Spleen (tissue), 11 donors: Measurements from ENCODE around the gene AKAP6. TPM values are rescaled to one million over a fixed set of nuclear protein-coding genes. Genes with fewer than 3 reads are reported as not detected.

ENCODE experiments used
- DNase-seq: peaks from one replicate; pipeline ENCODE4 v3.0.0-alpha.2; 2020
- H3K27ac ChIP-seq, 8 donors: fragments of 200-600 bp; sonication (generic) in 7 of 8; 1 replicate in 4 of 8; 2 replicates in 4 of 8; pipeline versions ENCODE4 v1.5.0 to v1.8.0; 2016 to 2021; ENCODE audit warnings: inconsistent platforms in 4 of 8, mild to moderate bottlenecking in 4 of 8, moderate library complexity in 1 of 8
- H3K27me3 ChIP-seq, 7 donors: fragments of 200-600 bp; sonication (generic) in 6 of 7; replicated peaks in 1 of 7; 1 replicate in 4 of 7; 2 replicates in 3 of 7; pipeline versions ENCODE4 v1.5.0 to v1.8.0; 2016 to 2021; ENCODE audit warnings: inconsistent platforms in 3 of 7, mild to moderate bottlenecking in 1 of 7
- H3K36me3 ChIP-seq, 6 donors: fragments of 200-600 bp; sonication (generic) in 5 of 6; 1 replicate in 4 of 6; 2 replicates in 2 of 6; pipeline versions ENCODE4 v1.5.0 to v1.8.0; 2016 to 2021; ENCODE audit warnings: inconsistent platforms in 2 of 6
- H3K4me1 ChIP-seq, 6 donors: fragments of 200-600 bp; sonication (generic) in 5 of 6; 1 replicate in 3 of 6; 2 replicates in 3 of 6; pipeline versions ENCODE4 v1.5.0 to v1.8.0; 2016 to 2021; ENCODE audit warnings: inconsistent platforms in 3 of 6
- H3K4me3 ChIP-seq, 8 donors: fragments of 200-600 bp; sonication (generic) in 7 of 8; 1 replicate in 4 of 8; 2 replicates in 4 of 8; pipeline versions ENCODE4 v1.5.0 to v1.8.0; 2016 to 2021; ENCODE audit warnings: inconsistent platforms in 4 of 8, mild to moderate bottlenecking in 4 of 8, moderate library complexity in 2 of 8
- H3K9me3 ChIP-seq, 8 donors: fragments of 200-600 bp; sonication (generic) in 7 of 8; 1 replicate in 4 of 8; 2 replicates in 4 of 8; pipeline versions ENCODE4 v1.5.0 to v1.8.0; 2016 to 2021; ENCODE audit warnings: inconsistent platforms in 4 of 8
- POLR2A ChIP-seq, 3 donors: fragments of 450-650 bp; IDR thresholded peaks; one replicate each; pipeline ENCODE4 v1.5.1; 2017; ENCODE audit warnings: antibody characterized with exemption in 3 of 3, mild to moderate bottlenecking in 1 of 3
- POLR2AphosphoS5 ChIP-seq, 3 donors: sonication (generic); formaldehyde crosslinking; IDR thresholded peaks; one replicate each; pipeline ENCODE4 v1.5.1; 2017; ENCODE audit warnings: antibody characterized with exemption in 3 of 3
- WGBS, 5 donors: extraction: QIAGEN DNeasy Blood & Tissue Kit in 3 of 5; methylation state at CpG; one replicate each; pipeline versions ENCODE4 v1.1.5 to v1.1.7; 2013 to 2018; 5-methylcytosine and 5-hydroxymethylcytosine counted together
- intact Hi-C: fragments of 100-400 bp; cut with DNase I; formaldehyde crosslinking; loops from one replicate; pipeline ENCODE4 v1.15.0; 2023; ENCODE audit warnings: low total_unique reads
- polyA plus RNA-seq, 3 donors: library from polyadenylated mRNA; stranded (reverse); fragments of 200-250 nt; gene quantifications; one replicate each; pipeline ENCODE4 v1.2.1, GENCODE V29; 2013
- total RNA-seq, 7 donors: library from RNA; depleted of rRNA in 3 of 7; stranded (reverse); fragments of >200 nt in 3 of 7; fragmentation: NEBNext Ultra II Directional in 4 of 7; extraction: Animal tissue kit (Norgen Biotek cat#: 25700) in 4 of 7; gene quantifications; one replicate each; pipeline versions ENCODE4 v1.1.0 to v1.2.1, GENCODE V29; 2016 to 2021
- TF ChIP-seq, protein P1 (sequence below), 11 experiments: fragments of 200-600 bp in 7 of 11; fragments of 450-650 bp in 4 of 11; sonication (generic) in 4 of 11; IDR thresholded peaks in 8 of 11; conservative IDR thresholded peaks in 3 of 11; 1 replicate in 7 of 11; 2 replicates in 4 of 11; pipeline versions ENCODE4 v1.4.0 to v1.8.0; 2016 to 2021; ENCODE audit warnings: antibody characterized with exemption in 11 of 11, inconsistent platforms in 4 of 11, mild to moderate bottlenecking in 1 of 11
- donor health status: healthy with polysubstance abuse.
- donor health status: DM: no; HTN: no; CAD: no; lungs with moderate emphysema.
- donor health status: DM: no; HTN: no; CAD: no.
- donor health status: Bipolar disorder and iron deficiency.
- donor health status: healthy.
- donor health status: DM: no; HTN: no; CAD: no.
- donor health status: DM: yes; HTN: yes; CAD: no.

Gene AKAP6
- total and polyA plus RNA-seq, 10 donors, result 0.20 to 12.1 (median 4.8) TPM

DNA sequence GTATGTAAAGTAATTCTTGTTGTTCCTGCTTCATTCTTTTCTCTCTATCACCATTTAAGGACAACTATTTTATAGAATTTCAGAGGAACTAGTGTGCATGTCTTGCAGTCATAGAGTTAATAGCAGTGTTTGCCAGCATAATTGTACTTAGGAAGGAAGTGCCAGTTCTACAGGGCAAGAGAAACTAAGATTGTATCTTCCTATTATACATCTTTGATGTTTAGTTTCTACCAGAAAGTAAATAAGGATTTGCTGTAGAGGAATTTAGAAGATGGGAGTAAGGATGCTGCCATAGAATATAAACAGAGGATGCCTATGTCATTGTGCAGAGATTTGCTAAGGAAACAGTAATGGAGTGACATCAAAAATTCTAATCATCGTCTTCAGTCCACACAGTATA lies 338.7 kb downstream of the AKAP6 start:
- no peak for TF ChIP-seq POLR2A (IDR thresholded peaks at IDR 0.05)
- TF ChIP-seq POLR2AphosphoS5 (IDR thresholded peaks at IDR 0.05), result no peak
- TF ChIP-seq, protein P1, sequence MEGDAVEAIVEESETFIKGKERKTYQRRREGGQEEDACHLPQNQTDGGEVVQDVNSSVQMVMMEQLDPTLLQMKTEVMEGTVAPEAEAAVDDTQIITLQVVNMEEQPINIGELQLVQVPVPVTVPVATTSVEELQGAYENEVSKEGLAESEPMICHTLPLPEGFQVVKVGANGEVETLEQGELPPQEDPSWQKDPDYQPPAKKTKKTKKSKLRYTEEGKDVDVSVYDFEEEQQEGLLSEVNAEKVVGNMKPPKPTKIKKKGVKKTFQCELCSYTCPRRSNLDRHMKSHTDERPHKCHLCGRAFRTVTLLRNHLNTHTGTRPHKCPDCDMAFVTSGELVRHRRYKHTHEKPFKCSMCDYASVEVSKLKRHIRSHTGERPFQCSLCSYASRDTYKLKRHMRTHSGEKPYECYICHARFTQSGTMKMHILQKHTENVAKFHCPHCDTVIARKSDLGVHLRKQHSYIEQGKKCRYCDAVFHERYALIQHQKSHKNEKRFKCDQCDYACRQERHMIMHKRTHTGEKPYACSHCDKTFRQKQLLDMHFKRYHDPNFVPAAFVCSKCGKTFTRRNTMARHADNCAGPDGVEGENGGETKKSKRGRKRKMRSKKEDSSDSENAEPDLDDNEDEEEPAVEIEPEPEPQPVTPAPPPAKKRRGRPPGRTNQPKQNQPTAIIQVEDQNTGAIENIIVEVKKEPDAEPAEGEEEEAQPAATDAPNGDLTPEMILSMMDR (IDR thresholded peaks at IDR 0.05 in 8 of 11, conservative IDR thresholded peaks at IDR 0.05 in 3 of 11), result no peak
- no peaks in the 10 kb centered on the region for H3K27me3 ChIP-seq
- no peak overlapping the region for H3K27ac ChIP-seq
- DNase-seq, result no peak
- H3K4me3 ChIP-seq, result no peak overlapping the region
- no peaks in the 10 kb centered on the region for H3K4me1 ChIP-seq
- H3K36me3 ChIP-seq, result no peaks in the 10 kb centered on the region
- intact Hi-C loops, result no loop called here
- H3K9me3 ChIP-seq, result peaks cover 0 to 15% (median 6%) of the 10 kb centered on the region in 8 donors
- WGBS, 5 donors, result 77 to 89% (median 83%) methylated on average over 1 of the region's 1 CpG

DNA sequence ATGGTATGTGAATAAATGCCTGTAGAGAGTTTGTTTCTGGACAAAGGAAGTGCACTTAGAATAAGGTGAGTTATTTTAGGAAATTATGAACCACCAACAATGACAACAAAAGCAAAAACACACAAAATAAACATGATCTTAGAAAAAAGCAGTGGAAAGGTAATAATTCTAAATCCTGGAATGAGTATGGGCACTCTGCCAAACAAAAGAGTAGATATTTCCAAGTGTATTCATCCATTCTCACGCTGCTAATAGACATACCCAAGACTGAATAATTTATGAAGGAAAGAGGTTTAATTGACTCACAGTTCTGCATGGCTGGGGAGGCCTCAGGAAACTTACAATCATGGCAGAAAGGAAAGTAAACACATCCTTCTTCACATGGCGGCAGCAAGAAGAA lies 340.3 kb downstream of the AKAP6 start:
- no peak for DNase-seq
- H3K27ac ChIP-seq, result no peak overlapping the region
- H3K36me3 ChIP-seq, result no peaks in the 10 kb centered on the region
- H3K4me3 ChIP-seq, result no peak overlapping the region
- WGBS, 5 donors, result 61 to 92% (median 79%) methylated on average over 2 of the region's 2 CpGs
- intact Hi-C loops, result no loop called here
- no peaks in the 10 kb centered on the region for H3K27me3 ChIP-seq
- peaks cover 0 to 15% (median 6%) of the 10 kb centered on the region in 8 donors for H3K9me3 ChIP-seq
- H3K4me1 ChIP-seq, result no peaks in the 10 kb centered on the region
- no peak for TF ChIP-seq POLR2AphosphoS5 (IDR thresholded peaks at IDR 0.05)
- no peak for TF ChIP-seq POLR2A (IDR thresholded peaks at IDR 0.05)
- TF ChIP-seq, protein P1 (IDR thresholded peaks at IDR 0.05 in 8 of 11, conservative IDR thresholded peaks at IDR 0.05 in 3 of 11), result no peak

DNA sequence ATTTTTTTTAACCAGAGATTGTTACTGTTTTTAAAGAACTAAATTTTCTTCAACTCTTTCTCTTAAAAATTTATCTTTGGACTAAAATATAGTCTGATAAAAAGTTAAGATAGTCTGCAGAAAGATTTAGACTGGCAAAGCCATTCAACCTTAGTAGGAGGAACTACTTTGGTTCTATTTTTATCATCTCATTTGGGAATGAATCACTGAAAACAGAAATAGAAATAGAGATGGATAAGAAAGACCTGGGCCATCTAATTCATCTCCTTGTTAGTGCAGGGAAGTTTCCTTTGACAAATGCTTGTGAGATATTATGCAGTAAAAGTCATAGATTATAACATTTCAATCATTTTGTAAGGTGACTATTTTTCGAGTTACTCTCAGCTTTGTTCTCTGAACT lies 346.3 kb downstream of the AKAP6 start:
- no peak for TF ChIP-seq POLR2A (IDR thresholded peaks at IDR 0.05)
- no peak for TF ChIP-seq POLR2AphosphoS5 (IDR thresholded peaks at IDR 0.05)
- TF ChIP-seq, protein P1 (IDR thresholded peaks at IDR 0.05 in 8 of 11, conservative IDR thresholded peaks at IDR 0.05 in 3 of 11), result no peak
- Histone ChIP-seq H3K27me3 (no peaks in the 10 kb centered on the region), H3K4me3 (no peak overlapping the region), H3K4me1 (no peaks in the 10 kb centered on the region), H3K36me3 (no peaks in the 10 kb centered on the region), H3K27ac (no peak overlapping the region), H3K9me3 (peaks cover 0 to 15% (median 6%) of the 10 kb centered on the region in 8 donors)
- WGBS, 5 donors, result 75 to 92% (median 84%) methylated on average over 1 of the region's 1 CpG
- intact Hi-C loops, result no loop called here
- DNase-seq, result no peak

DNA sequence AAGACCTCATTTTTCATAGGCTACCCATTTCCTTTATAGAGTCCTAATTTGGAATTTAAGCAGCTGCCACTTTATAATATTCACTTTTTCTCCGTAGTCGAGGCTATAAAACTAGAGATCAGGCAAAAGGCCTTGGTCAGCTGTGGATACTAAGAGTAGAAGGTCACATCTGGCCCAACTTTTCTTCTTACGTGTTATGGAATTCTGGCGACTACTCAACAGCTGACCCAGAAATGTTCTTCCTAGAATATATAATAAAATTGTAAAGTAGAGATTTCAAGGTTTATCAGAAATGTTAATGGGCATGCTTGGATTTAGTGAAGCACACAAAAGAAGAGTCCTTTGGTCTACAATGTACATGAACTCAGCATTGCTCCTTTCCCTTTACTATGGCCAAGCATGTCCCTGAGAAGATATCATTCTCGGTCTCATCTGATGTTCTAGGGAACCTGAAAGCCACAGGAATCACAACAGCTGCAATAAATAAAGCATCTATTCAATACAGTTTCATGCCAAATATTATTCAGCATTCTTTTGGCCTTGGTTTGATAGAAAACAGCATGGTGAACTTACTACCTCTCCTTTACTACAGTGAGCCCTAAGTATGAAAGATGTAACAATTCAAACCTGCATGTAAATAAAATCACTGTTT lies 348.2 kb downstream of the AKAP6 start:
- H3K4me1 ChIP-seq, result no peaks in the 10 kb centered on the region
- no peak overlapping the region for H3K27ac ChIP-seq
- no peak for TF ChIP-seq POLR2A (IDR thresholded peaks at IDR 0.05)
- TF ChIP-seq POLR2AphosphoS5 (IDR thresholded peaks at IDR 0.05), result no peak
- TF ChIP-seq, protein P1 (IDR thresholded peaks at IDR 0.05 in 8 of 11, conservative IDR thresholded peaks at IDR 0.05 in 3 of 11), result no peak
- H3K9me3 ChIP-seq, result peaks cover 0 to 7% (median 3%) of the 10 kb centered on the region in 8 donors
- no peak for DNase-seq
- intact Hi-C loops, result no loop called here
- no peak overlapping the region for H3K4me3 ChIP-seq
- 87 to 93% (median 88%) methylated on average over 5 of the region's 5 CpGs for WGBS, 5 donors
- no peaks in the 10 kb centered on the region for H3K27me3 ChIP-seq
- H3K36me3 ChIP-seq, result no peaks in the 10 kb centered on the region
